Astrocyte (in vitro differentiated cells and primary cell): ENCODE data around the gene CPA4. TPM values are rescaled to one million over a fixed set of nuclear protein-coding genes. Genes with fewer than 3 reads are reported as not detected.
A peak's percentile ranks its signal among the peaks of the same experiment; 100 is the strongest.

Experiments used
- DNase-seq: peaks from one replicate; pipeline ENCODE4 v3.0.0-alpha.2; 2010; ENCODE audit warnings: low read depth
- FAIRE-seq: peaks from 2 replicates; lab custom pipeline; 2011; peaks lifted over from hg19 to GRCh38; lab: Jason Lieb, UNC
- H2AFZ ChIP-seq: 2 replicates; pipeline ENCODE4 v1.6.0; 2012; ENCODE audit warnings: low read depth, low read length, inconsistent platforms
- H3K27ac ChIP-seq: 2 replicates; pipeline ENCODE4 v1.5.1; 2011; ENCODE audit warnings: low read depth, low read length, inconsistent platforms
- H3K27me3 ChIP-seq: 2 replicates; pipeline ENCODE4 v1.6.0; 2011; ENCODE audit warnings: low read length, inconsistent platforms; ENCODE audit not compliant: insufficient read depth
- H3K36me3 ChIP-seq: 2 replicates; pipeline ENCODE4 v1.5.1; 2011; ENCODE audit warnings: low read length, inconsistent platforms; ENCODE audit not compliant: insufficient read depth
- H3K4me1 ChIP-seq: 2 replicates; pipeline ENCODE4 v1.5.1; 2011; ENCODE audit warnings: low read length, inconsistent platforms; ENCODE audit not compliant: insufficient read depth
- H3K4me2 ChIP-seq: 2 replicates; pipeline ENCODE4 v1.6.0; 2012; ENCODE audit warnings: low read length, inconsistent platforms
- H3K4me3 ChIP-seq: 2 replicates; pipeline ENCODE4 v1.5.1; 2011; ENCODE audit warnings: low read depth, mild to moderate bottlenecking, low read length, inconsistent platforms; ENCODE audit not compliant: insufficient read depth
- H3K79me2 ChIP-seq: 2 replicates; pipeline ENCODE4 v1.6.0; 2012; ENCODE audit warnings: mild to moderate bottlenecking, low read length, inconsistent platforms; ENCODE audit not compliant: insufficient read depth
- H3K9ac ChIP-seq: 2 replicates; pipeline ENCODE4 v1.6.0; 2012; ENCODE audit warnings: mild to moderate bottlenecking, low read length, inconsistent platforms
- H3K9me3 ChIP-seq: 2 replicates; pipeline ENCODE4 v1.5.1; 2012; ENCODE audit warnings: low read depth, mild to moderate bottlenecking, low read length, inconsistent platforms; ENCODE audit not compliant: insufficient read depth
- H4K20me1 ChIP-seq: 2 replicates; pipeline ENCODE4 v1.6.0; 2012; ENCODE audit warnings: low read length, inconsistent platforms; ENCODE audit not compliant: insufficient read depth
- H3K27ac Mint-ChIP-seq: one replicate; pipeline ENCODE4 v1.8.0; 2021; ENCODE audit warnings: mild to moderate bottlenecking, mixed read lengths; ENCODE audit not compliant: unreplicated experiment
- H3K27me3 Mint-ChIP-seq: one replicate; pipeline ENCODE4 v1.8.0; 2021; ENCODE audit warnings: low read depth, mixed read lengths; ENCODE audit not compliant: unreplicated experiment
- H3K36me3 Mint-ChIP-seq: one replicate; pipeline ENCODE4 v1.8.0; 2021; ENCODE audit warnings: low read depth, mixed read lengths; ENCODE audit not compliant: unreplicated experiment
- H3K4me1 Mint-ChIP-seq: one replicate; pipeline ENCODE4 v1.8.0; 2021; ENCODE audit warnings: low read depth, mixed read lengths; ENCODE audit not compliant: unreplicated experiment
- H3K4me3 Mint-ChIP-seq: one replicate; pipeline ENCODE4 v1.8.0; 2021; ENCODE audit warnings: mild to moderate bottlenecking, moderate library complexity, mixed read lengths; ENCODE audit not compliant: unreplicated experiment
- H3K9me3 Mint-ChIP-seq: one replicate; pipeline ENCODE4 v1.8.0; 2021; ENCODE audit warnings: mild to moderate bottlenecking, mixed read lengths; ENCODE audit not compliant: unreplicated experiment
- CTCF ChIP-seq: IDR thresholded peaks from 2 replicates; pipeline ENCODE4 v1.5.1; 2011; ENCODE audit warnings: low read depth, mild to moderate bottlenecking, inconsistent platforms, low read length, moderate library complexity; ENCODE audit not compliant: insufficient read depth
- EZH2 ChIP-seq: IDR thresholded peaks from 2 replicates; pipeline ENCODE4 v1.6.1; 2012; ENCODE audit warnings: mild to moderate bottlenecking, low read length, inconsistent platforms; ENCODE audit not compliant: insufficient read depth
- total RNA-seq: library from RNA; stranded (reverse); gene quantifications from 2 replicates; pipeline ENCODE4 v1.2.1, GENCODE V29; 2021

CPA4 gene
- total RNA-seq, 1 donor from 2014 or later: 111 TPM

DNA sequence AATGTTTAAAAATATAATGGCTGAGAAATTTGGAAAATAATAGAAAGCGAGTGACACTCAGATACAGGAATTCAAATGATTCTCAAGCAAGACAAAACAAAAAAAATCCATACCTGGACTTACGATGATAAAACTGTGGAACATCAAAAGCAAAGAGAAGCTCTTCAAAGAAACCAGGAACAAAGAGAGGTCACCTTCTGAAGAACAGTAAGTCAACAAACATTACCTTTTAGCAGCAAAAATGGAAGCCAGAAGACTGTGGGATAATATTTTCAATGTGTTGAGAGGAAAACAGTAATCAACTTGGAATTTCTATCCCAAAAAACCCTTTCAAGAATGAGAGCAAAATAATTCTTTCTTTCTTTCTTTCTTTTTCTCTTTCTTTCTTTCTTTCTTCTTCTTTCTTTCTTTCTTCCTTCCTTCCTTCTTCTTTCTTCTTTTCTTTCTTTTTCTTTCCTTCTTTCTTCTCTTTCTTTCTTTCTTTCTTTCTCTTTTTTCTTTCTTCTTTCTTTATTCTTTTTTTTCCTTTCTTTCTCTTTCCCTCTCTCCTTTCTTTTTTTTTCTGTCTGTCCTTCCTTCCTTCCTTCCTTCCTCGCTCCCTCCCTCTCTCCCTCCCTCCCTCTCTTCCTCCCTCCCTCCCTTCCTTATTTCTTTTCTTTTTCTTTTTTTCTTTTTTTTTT is 49.9 kb downstream of the CPA4 start:
- no peaks in the 10 kb centered on the region for H3K9me3 ChIP-seq
- H2AFZ ChIP-seq: no peak overlapping the region
- H3K36me3 ChIP-seq: no peaks in the 10 kb centered on the region
- no peak overlapping the region for H3K4me3 ChIP-seq
- TF ChIP-seq CTCF (no peak), EZH2 (no peak)
- H3K4me2 ChIP-seq: no peak overlapping the region
- Mint-ChIP-seq H3K36me3 (no peaks in the 10 kb centered on the region), H3K27me3 (peaks cover 3% of the 10 kb centered on the region), H3K27ac (no peak overlapping the region), H3K4me3 (no peak overlapping the region), H3K4me1 (peaks cover 8% of the 10 kb centered on the region), H3K9me3 (no peaks in the 10 kb centered on the region)
- FAIRE-seq (peak; percentile 34), DNase-seq (no peak)
- no peak overlapping the region for H3K27ac ChIP-seq
- no peak overlapping the region for H3K9ac ChIP-seq
- H3K79me2 ChIP-seq: no peaks in the 10 kb centered on the region
- H4K20me1 ChIP-seq: no peaks in the 10 kb centered on the region
- no peaks in the 10 kb centered on the region for H3K27me3 ChIP-seq
- H3K4me1 ChIP-seq: no peaks in the 10 kb centered on the region

DNA sequence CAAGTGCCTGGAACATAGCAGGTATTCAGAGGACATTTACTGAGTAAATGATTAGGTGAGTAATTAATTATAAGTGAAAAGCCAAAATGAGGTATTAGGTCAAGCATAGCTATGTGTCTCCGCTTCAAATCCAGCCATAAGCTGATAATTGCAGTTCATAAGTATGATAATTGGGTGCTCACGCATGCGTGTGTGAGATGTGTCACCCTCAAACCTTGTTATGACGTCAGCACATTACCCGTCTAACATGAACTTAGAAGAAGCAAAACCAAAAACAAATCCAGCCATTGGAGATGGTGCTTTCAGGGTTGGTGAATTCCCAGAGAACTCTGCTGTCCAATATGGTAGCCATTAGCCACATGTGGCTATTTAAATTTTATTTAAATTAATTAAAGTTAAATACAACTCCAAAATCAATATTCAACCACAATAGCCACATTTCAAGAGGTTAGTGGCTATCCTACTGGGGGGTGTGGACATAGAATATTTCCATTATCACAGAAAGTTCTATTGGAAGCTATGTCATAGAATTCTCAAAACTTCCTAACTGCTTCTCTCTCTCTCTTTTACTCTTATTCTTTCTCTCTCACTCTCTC is 51.4 kb downstream of the CPA4 start, which contains the start of gene CPA5:
Gene CPA5 (plus strand): TSS at position 546 of the 596 bp plus-strand sequence. CDS start 1,670 bp downstream, outside the sequence.
- Histone ChIP-seq H3K9ac (peak within 1 kb of the TSS; percentile 7), H3K9me3 (no peaks in the 10 kb centered on the region), H4K20me1 (no peaks in the 10 kb centered on the region), H3K27ac (no peak within 1 kb of the TSS), H3K4me2 (peak within 1 kb of the TSS; percentile 73), H3K79me2 (no peaks in the 10 kb centered on the region), H3K4me3 (peak within 1 kb of the TSS; percentile 30), H2AFZ (peak within 1 kb of the TSS; percentile 58), H3K4me1 (no peaks in the 10 kb centered on the region), H3K27me3 (no peaks in the 10 kb centered on the region), H3K36me3 (no peaks in the 10 kb centered on the region)
- Mint-ChIP-seq H3K4me1 (peaks cover 8% of the 10 kb centered on the region), H3K27ac (no peak within 1 kb of the TSS), H3K36me3 (no peaks in the 10 kb centered on the region), H3K4me3 (no peak within 1 kb of the TSS), H3K9me3 (no peaks in the 10 kb centered on the region), H3K27me3 (peaks cover 8% of the 10 kb centered on the region)
- DNase-seq: no peak
- no peak for FAIRE-seq
- TF ChIP-seq CTCF (no peak), EZH2 (no peak)

GRCh38 chr7:130345136-130345535 is 52.2 kb downstream of the CPA4 start:
- Histone ChIP-seq H3K79me2 (no peaks in the 10 kb centered on the region), H2AFZ (peak overlapping the region; percentile 58), H3K9ac (peak overlapping the region; percentile 7), H3K4me2 (peak overlapping the region; percentile 73), H3K4me3 (peak overlapping the region; percentile 30), H3K4me1 (no peaks in the 10 kb centered on the region), H3K27me3 (no peaks in the 10 kb centered on the region), H3K36me3 (no peaks in the 10 kb centered on the region), H3K9me3 (no peaks in the 10 kb centered on the region), H3K27ac (no peak overlapping the region), H4K20me1 (no peaks in the 10 kb centered on the region)
- Mint-ChIP-seq H3K4me1 (peaks cover 8% of the 10 kb centered on the region), H3K27me3 (peaks cover 8% of the 10 kb centered on the region), H3K27ac (no peak overlapping the region), H3K36me3 (no peaks in the 10 kb centered on the region), H3K9me3 (no peaks in the 10 kb centered on the region), H3K4me3 (no peak overlapping the region)
- FAIRE-seq (no peak), DNase-seq (no peak)
- TF ChIP-seq EZH2 (no peak), CTCF (no peak)
